ENCODE data around the gene DENND5A.

GRCh38 chr11:9155930-9156329, 109.2 kb downstream of the DENND5A start:
- TF ChIP-seq, protein P1, sequence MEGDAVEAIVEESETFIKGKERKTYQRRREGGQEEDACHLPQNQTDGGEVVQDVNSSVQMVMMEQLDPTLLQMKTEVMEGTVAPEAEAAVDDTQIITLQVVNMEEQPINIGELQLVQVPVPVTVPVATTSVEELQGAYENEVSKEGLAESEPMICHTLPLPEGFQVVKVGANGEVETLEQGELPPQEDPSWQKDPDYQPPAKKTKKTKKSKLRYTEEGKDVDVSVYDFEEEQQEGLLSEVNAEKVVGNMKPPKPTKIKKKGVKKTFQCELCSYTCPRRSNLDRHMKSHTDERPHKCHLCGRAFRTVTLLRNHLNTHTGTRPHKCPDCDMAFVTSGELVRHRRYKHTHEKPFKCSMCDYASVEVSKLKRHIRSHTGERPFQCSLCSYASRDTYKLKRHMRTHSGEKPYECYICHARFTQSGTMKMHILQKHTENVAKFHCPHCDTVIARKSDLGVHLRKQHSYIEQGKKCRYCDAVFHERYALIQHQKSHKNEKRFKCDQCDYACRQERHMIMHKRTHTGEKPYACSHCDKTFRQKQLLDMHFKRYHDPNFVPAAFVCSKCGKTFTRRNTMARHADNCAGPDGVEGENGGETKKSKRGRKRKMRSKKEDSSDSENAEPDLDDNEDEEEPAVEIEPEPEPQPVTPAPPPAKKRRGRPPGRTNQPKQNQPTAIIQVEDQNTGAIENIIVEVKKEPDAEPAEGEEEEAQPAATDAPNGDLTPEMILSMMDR (IDR thresholded peaks at IDR 0.05) = no peak
- no peak for TF ChIP-seq POLR2AphosphoS5 (IDR thresholded peaks at IDR 0.05)
